ENCODE data around the gene PDIA4. TPM values are rescaled to one million over a fixed set of nuclear protein-coding genes. Genes with fewer than 3 reads are reported as not detected.

The PDIA4 gene
- total RNA-seq, 1 experiment from 2014 or later, result 217 TPM

GRCh38 chr7:149003560-149004305, 24.6 kb downstream of the PDIA4 start (continued):
- no peak for TF ChIP-seq JUND (IDR thresholded peaks at IDR 0.05)
- no peak for TF ChIP-seq CTCF (IDR thresholded peaks at IDR 0.05 in 2 of 3, conservative IDR thresholded peaks at IDR 0.05 in 1 of 3; ENCODE audit: borderline replicate concordance in 1 of 3, insufficient read depth in 1 of 3, low read depth in 2 of 3, low read length in 2 of 3)

DNA sequence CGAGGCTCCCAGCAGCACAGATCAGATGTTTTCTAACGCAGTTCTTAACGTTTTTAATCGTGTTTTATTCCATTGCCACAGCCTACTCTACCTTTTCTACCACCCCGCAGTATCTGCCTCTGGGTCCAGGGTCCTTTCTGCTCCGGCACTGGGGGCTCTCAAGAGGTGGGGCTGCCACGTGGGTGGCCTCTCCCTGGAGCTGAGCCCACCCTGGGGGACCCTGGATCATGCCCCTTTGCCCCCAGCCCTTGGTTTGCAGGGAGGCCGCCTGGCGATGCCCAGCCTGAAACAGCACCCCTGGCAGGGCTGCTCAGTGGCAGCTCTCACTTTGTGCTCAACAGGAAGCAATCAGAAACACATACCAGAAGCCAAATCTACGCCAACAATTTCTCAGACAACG, 25.3 kb downstream of the PDIA4 start:
- TF ChIP-seq ZNF274 (IDR thresholded peaks at IDR 0.05; ENCODE audit: low read depth, low read length) (no peak), POLR2A (IDR thresholded peaks at IDR 0.05; ENCODE audit: borderline replicate concordance, extremely low read depth, insufficient read depth, insufficient read length) (no peak), FOSL1 (IDR thresholded peaks at IDR 0.05; ENCODE audit: low read depth) (no peak), JUND (IDR thresholded peaks at IDR 0.05) (no peak), CEBPB (IDR thresholded peaks at IDR 0.05; ENCODE audit: low read depth) (no peak), ELF1 (IDR thresholded peaks at IDR 0.05; ENCODE audit: borderline replicate concordance, low read depth) (no peak), TCF7L2 (IDR thresholded peaks at IDR 0.05; ENCODE audit: borderline replicate concordance, extremely low read depth, insufficient read depth, insufficient read length) (no peak), EGR1 (IDR thresholded peaks at IDR 0.05; ENCODE audit: low read depth) (no peak), SP1 (IDR thresholded peaks at IDR 0.05; ENCODE audit: low read depth) (no peak)
- TF ChIP-seq, protein P1, sequence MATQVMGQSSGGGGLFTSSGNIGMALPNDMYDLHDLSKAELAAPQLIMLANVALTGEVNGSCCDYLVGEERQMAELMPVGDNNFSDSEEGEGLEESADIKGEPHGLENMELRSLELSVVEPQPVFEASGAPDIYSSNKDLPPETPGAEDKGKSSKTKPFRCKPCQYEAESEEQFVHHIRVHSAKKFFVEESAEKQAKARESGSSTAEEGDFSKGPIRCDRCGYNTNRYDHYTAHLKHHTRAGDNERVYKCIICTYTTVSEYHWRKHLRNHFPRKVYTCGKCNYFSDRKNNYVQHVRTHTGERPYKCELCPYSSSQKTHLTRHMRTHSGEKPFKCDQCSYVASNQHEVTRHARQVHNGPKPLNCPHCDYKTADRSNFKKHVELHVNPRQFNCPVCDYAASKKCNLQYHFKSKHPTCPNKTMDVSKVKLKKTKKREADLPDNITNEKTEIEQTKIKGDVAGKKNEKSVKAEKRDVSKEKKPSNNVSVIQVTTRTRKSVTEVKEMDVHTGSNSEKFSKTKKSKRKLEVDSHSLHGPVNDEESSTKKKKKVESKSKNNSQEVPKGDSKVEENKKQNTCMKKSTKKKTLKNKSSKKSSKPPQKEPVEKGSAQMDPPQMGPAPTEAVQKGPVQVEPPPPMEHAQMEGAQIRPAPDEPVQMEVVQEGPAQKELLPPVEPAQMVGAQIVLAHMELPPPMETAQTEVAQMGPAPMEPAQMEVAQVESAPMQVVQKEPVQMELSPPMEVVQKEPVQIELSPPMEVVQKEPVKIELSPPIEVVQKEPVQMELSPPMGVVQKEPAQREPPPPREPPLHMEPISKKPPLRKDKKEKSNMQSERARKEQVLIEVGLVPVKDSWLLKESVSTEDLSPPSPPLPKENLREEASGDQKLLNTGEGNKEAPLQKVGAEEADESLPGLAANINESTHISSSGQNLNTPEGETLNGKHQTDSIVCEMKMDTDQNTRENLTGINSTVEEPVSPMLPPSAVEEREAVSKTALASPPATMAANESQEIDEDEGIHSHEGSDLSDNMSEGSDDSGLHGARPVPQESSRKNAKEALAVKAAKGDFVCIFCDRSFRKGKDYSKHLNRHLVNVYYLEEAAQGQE (IDR thresholded peaks at IDR 0.05; ENCODE audit: low read depth), result no peak
- no peak for DNase-seq (ENCODE audit: low read depth, low spot score)
- ChIA-PET RAD21 (ENCODE audit: low non-redundant PET in 1 of 2, low total read pairs in 2 of 2, uncharacterized antibody in 2 of 2, unreplicated experiment in 2 of 2) (no interaction called here), CTCF (no interaction called here), POLR2A (no interaction called here)
- BruUV-seq (replicated peaks), result no TSS peak
- H3K9me3 ChIP-seq (ENCODE audit: control insufficient read depth in 1 of 2, insufficient read depth in 1 of 2, low read depth in 1 of 2, low read length in 2 of 2), result no peaks in the 10 kb centered on the region
- no peaks in the 10 kb centered on the region for H4K20me1 ChIP-seq (ENCODE audit: insufficient read depth)
- no peak overlapping the region for H3K9ac ChIP-seq (ENCODE audit: low read length)
- no peak overlapping the region for H3K27ac ChIP-seq (ENCODE audit: low read depth, low read length)
- H2AFZ ChIP-seq (ENCODE audit: low read depth, low read length, poor library complexity, severe bottlenecking), result no peak overlapping the region
- ATAC-seq, result no peak
- intact Hi-C loops (cut with micrococcal nuclease), result no loop called here
- no peak overlapping the region for H3K4me3 ChIP-seq (replicated peaks in 1 of 2; ENCODE audit: low read depth in 1 of 2, low read length in 2 of 2)
- H3K27me3 ChIP-seq (ENCODE audit: insufficient read depth, low read length), result no peaks in the 10 kb centered on the region
- no peaks in the 10 kb centered on the region for H3K4me1 ChIP-seq (ENCODE audit: control insufficient read depth in 1 of 2, insufficient read depth in 2 of 2, low read length in 2 of 2)
- no peak overlapping the region for H3K4me2 ChIP-seq (ENCODE audit: low read length)
- peaks cover 25 to 47% of the 10 kb centered on the region in 2 experiments; a peak in 3 of 4 replicates for H3K36me3 ChIP-seq (ENCODE audit: control insufficient read depth in 1 of 2, insufficient read depth in 2 of 2, low read length in 2 of 2)
- H3K79me2 ChIP-seq (ENCODE audit: insufficient read depth, low read length), result no peaks in the 10 kb centered on the region
- H3K9me2 ChIP-seq (ENCODE audit: insufficient read depth), result no peaks in the 10 kb centered on the region

Measured in HCT116 (cell line).